ENCODE data around the gene UBQLNL.

DNA sequence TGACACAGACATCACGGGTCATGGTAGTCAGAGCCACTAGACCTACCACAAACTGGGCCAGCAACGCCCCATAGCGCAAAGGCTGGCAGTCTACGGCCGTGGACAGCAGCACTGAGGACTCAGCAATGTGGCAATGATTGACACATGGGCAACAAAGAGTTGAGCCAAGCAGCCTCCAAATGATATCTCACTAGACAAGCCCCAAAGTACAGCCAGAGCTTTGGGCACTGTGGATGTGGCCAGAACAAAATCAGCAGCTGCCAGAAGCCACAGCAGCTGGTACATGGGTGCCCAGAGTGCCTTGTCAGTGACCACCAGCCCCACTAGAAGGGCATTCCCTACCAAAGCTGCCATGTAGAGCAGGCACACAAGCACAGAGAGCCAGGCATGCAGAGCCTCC lies 11.2 kb upstream of the UBQLNL start:
- TF ChIP-seq, protein P1, sequence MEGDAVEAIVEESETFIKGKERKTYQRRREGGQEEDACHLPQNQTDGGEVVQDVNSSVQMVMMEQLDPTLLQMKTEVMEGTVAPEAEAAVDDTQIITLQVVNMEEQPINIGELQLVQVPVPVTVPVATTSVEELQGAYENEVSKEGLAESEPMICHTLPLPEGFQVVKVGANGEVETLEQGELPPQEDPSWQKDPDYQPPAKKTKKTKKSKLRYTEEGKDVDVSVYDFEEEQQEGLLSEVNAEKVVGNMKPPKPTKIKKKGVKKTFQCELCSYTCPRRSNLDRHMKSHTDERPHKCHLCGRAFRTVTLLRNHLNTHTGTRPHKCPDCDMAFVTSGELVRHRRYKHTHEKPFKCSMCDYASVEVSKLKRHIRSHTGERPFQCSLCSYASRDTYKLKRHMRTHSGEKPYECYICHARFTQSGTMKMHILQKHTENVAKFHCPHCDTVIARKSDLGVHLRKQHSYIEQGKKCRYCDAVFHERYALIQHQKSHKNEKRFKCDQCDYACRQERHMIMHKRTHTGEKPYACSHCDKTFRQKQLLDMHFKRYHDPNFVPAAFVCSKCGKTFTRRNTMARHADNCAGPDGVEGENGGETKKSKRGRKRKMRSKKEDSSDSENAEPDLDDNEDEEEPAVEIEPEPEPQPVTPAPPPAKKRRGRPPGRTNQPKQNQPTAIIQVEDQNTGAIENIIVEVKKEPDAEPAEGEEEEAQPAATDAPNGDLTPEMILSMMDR (IDR thresholded peaks at IDR 0.05 in 2 of 3, conservative IDR thresholded peaks at IDR 0.05 in 1 of 3; ENCODE audit: control insufficient read depth in 2 of 3, extremely low read depth in 1 of 3, insufficient read depth in 1 of 3, low read depth in 3 of 3, low read length in 3 of 3): no peak
- TF ChIP-seq RAD21 (IDR thresholded peaks at IDR 0.05; ENCODE audit: insufficient read depth, low read depth, low read length) (no peak), BHLHE40 (IDR thresholded peaks at IDR 0.05; ENCODE audit: borderline replicate concordance in 1 of 2, low read depth in 2 of 2, low read length in 1 of 2) (no peak), BRCA1 (IDR thresholded peaks at IDR 0.05; ENCODE audit: low read depth, low read length) (no peak)
